GM23338 (cell line): ENCODE measurements around the gene ALDH16A1. TPM values are rescaled to one million over a fixed set of nuclear protein-coding genes. Genes with fewer than 3 reads are reported as not detected.

Experiments used
- CREB1 ChIP-seq: fragments of 250-450 bp; sonication (Bioruptor Pico); IDR thresholded peaks from 2 replicates; pipeline ENCODE4 v1.5.0; 2020; ENCODE audit warnings: low read depth, mild to moderate bottlenecking, moderate library complexity
- EZH2 ChIP-seq: fragments of 200-600 bp; sonication (generic); IDR thresholded peaks from one replicate; pipeline ENCODE4 v1.8.0; 2017; ENCODE audit warnings: antibody characterized with exemption, mild to moderate bottlenecking, low read depth; ENCODE audit not compliant: unreplicated experiment
- EZH2phosphoT487 ChIP-seq: fragments of 200-600 bp; sonication (generic); IDR thresholded peaks from one replicate; pipeline ENCODE4 v1.8.1; 2018; ENCODE audit warnings: antibody characterized with exemption; ENCODE audit not compliant: unreplicated experiment
- NANOG ChIP-seq: IDR thresholded peaks from 2 replicates; pipeline ENCODE4 v1.6.1; 2016; ENCODE audit warnings: antibody characterized with exemption, borderline replicate concordance
- REST ChIP-seq: IDR thresholded peaks from one replicate; pipeline ENCODE4 v1.6.1; 2018; ENCODE audit warnings: antibody characterized with exemption; ENCODE audit not compliant: unreplicated experiment
- STAT1 ChIP-seq: IDR thresholded peaks from one replicate; pipeline ENCODE4 v1.6.1; 2016; ENCODE audit warnings: antibody characterized with exemption; ENCODE audit not compliant: unreplicated experiment
- ZNF114 ChIP-seq: fragments of 250-450 bp; sonication (Bioruptor Pico); IDR thresholded peaks from 2 replicates; pipeline ENCODE4 v1.5.0; 2020; ENCODE audit warnings: mild to moderate bottlenecking, moderate library complexity
- ZNF331 ChIP-seq: fragments of 250-450 bp; sonication (Bioruptor Pico); IDR thresholded peaks from 2 replicates; pipeline ENCODE4 v1.5.0; 2020; ENCODE audit warnings: low read depth, mild to moderate bottlenecking, moderate library complexity
- polyA plus RNA-seq: library from polyadenylated mRNA; unstranded; fragments of >200 nt; fragmentation: Nextera tagmentation; extraction: Ambion mirVana; gene quantifications from 2 replicates; pipeline ENCODE4 v1.2.1, GENCODE V29; 2016
- total RNA-seq: library from RNA; depleted of rRNA; stranded (reverse); fragments of >200 nt; shearing (Covaris generic); gene quantifications from 2 replicates; pipeline ENCODE4 v1.2.3, GENCODE V29; 2014
- TF ChIP-seq, protein P1 (sequence below): IDR thresholded peaks from 2 replicates; pipeline ENCODE4 v1.6.1; 2016; ENCODE audit warnings: antibody characterized with exemption
- TF ChIP-seq, protein P2 (sequence below), 2 experiments: fragments of 200-600 bp in 1 of 2; sonication (generic) in 1 of 2; conservative IDR thresholded peaks; 2 replicates each; pipeline versions ENCODE4 v1.5.1 to v1.6.1; 2016 to 2017; ENCODE audit warnings: antibody characterized with exemption in 2 of 2, low read depth in 2 of 2, mild to moderate bottlenecking in 2 of 2, moderate library complexity in 1 of 2

The ALDH16A1 gene
- total and polyA plus RNA-seq, 2 experiments from 2014 or later: 16.8 to 57.3 TPM

DNA sequence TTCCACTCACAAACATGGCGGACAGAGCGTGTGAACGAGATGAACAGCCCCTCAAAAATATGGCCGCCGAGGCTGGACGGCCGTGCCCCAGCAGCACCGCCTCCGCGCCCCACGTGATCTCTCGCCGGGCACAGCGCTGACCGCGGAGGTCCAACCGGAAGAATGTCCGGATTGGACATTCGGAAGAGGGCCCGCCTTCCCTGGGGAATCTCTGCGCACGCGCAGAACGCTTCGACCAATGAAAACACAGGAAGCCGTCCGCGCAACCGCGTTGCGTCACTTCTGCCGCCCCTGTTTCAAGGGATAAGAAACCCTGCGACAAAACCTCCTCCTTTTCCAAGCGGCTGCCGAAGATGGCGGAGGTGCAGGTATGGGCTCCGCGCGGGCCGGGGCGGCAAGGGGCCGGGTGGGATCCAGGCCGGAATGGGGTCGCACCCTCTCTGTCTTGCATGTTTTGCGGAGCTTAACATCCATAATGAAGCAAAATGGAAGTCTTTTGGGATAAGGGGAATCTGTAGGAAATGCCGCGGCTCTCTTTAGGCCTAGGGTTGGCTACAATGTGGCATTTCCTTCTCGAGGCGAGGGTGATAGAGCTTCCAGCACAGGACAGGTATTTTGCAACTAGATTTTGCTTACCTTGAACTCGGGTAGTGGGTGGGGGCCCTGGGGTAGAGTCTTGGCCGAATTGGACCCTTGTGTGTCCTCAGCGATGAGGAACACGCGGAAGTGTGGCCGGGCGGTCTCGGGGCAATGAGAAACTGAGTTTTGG is 34.4 kb downstream of the ALDH16A1 start, which contains the start of gene RPL13A (continued):
- TF ChIP-seq, protein P1, sequence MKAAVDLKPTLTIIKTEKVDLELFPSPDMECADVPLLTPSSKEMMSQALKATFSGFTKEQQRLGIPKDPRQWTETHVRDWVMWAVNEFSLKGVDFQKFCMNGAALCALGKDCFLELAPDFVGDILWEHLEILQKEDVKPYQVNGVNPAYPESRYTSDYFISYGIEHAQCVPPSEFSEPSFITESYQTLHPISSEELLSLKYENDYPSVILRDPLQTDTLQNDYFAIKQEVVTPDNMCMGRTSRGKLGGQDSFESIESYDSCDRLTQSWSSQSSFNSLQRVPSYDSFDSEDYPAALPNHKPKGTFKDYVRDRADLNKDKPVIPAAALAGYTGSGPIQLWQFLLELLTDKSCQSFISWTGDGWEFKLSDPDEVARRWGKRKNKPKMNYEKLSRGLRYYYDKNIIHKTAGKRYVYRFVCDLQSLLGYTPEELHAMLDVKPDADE: peak; percentile 85
- peak; percentile 35 for TF ChIP-seq REST
- no peak for TF ChIP-seq STAT1
- TF ChIP-seq EZH2: no peak
- TF ChIP-seq NANOG: no peak
- no peak for TF ChIP-seq ZNF331 (CRISPR knock-in tag)
- no peak for TF ChIP-seq EZH2phosphoT487
- peak; percentile 95 for TF ChIP-seq CREB1 (CRISPR knock-in tag)
- TF ChIP-seq, protein P2, sequence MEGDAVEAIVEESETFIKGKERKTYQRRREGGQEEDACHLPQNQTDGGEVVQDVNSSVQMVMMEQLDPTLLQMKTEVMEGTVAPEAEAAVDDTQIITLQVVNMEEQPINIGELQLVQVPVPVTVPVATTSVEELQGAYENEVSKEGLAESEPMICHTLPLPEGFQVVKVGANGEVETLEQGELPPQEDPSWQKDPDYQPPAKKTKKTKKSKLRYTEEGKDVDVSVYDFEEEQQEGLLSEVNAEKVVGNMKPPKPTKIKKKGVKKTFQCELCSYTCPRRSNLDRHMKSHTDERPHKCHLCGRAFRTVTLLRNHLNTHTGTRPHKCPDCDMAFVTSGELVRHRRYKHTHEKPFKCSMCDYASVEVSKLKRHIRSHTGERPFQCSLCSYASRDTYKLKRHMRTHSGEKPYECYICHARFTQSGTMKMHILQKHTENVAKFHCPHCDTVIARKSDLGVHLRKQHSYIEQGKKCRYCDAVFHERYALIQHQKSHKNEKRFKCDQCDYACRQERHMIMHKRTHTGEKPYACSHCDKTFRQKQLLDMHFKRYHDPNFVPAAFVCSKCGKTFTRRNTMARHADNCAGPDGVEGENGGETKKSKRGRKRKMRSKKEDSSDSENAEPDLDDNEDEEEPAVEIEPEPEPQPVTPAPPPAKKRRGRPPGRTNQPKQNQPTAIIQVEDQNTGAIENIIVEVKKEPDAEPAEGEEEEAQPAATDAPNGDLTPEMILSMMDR (conservative IDR thresholded peaks at IDR 0.05; ENCODE audit: low read depth in 2 of 2): no peak
- no peak for TF ChIP-seq ZNF114
